ENCODE data around the gene CD52. TPM values are rescaled to one million over a fixed set of nuclear protein-coding genes. Genes with fewer than 3 reads are reported as not detected.
"Not testable (repeated sequence)": the region's sequence is repeated elsewhere in the genome, so short reads cannot be mapped to it uniquely, and the experiment has no call there.

CD52 gene
- total RNA-seq, 6 donors from 2014 or later: 74.4 to 437 (median 172) TPM

- ATAC-seq (ENCODE audit: low FRiP score in 2 of 2): peak; percentile 5 to 35
- TF ChIP-seq POLR2AphosphoS5 (IDR thresholded peaks at IDR 0.05): peak in 1 of 2 donors; percentile 5
- TF ChIP-seq CTCF (IDR thresholded peaks at IDR 0.05): no peak
- peak in 1 of 4 donors; percentile 18 for TF ChIP-seq POLR2A (IDR thresholded peaks at IDR 0.05)
- no peak for TF ChIP-seq EP300 (IDR thresholded peaks at IDR 0.05)
- H3K9me3 ChIP-seq: no peaks in the 10 kb centered on the region
- no peak overlapping the region for H3K4me3 ChIP-seq
- no peaks in the 10 kb centered on the region for H3K36me3 ChIP-seq
- H3K27ac ChIP-seq: peak overlapping the region; percentile 78 to 97 (median 84)
- peaks cover 8 to 61% (median 52%) of the 10 kb centered on the region in 4 donors for H3K4me1 ChIP-seq
- 56 to 70% methylated on average over 11 of the region's 11 CpGs for WGBS, 2 donors
- peak in 1 of 2 donors; percentile 44 for DNase-seq
- no peaks in the 10 kb centered on the region for H3K27me3 ChIP-seq
Observed at GRCh38 chr1:26290122-26290881, 27.5 kb upstream of the CD52 start.

- H3K4me3 ChIP-seq: no peak overlapping the region
- peaks cover 8 to 55% (median 47%) of the 10 kb centered on the region in 4 donors for H3K4me1 ChIP-seq
- TF ChIP-seq POLR2A (IDR thresholded peaks at IDR 0.05) (no peak), CTCF (IDR thresholded peaks at IDR 0.05) (no peak)
- WGBS, 2 donors: 45 to 76% methylated on average over 2 to 11 of the region's 11 CpGs
- H3K36me3 ChIP-seq: no peaks in the 10 kb centered on the region
- peak overlapping the region; percentile 78 to 97 (median 84) for H3K27ac ChIP-seq
- no peaks in the 10 kb centered on the region for H3K9me3 ChIP-seq
- no peaks in the 10 kb centered on the region for H3K27me3 ChIP-seq
- DNase-seq: peak in 1 of 2 donors; percentile 58
- ATAC-seq (ENCODE audit: low FRiP score in 2 of 2): peak in 1 of 2 donors; percentile 7
Observed at GRCh38 chr1:26290882-26291261, 26.9 kb upstream of the CD52 start.

GRCh38 chr1:26291433-26291832 is 26.3 kb upstream of the CD52 start:
- Histone ChIP-seq H3K4me3 (no peak overlapping the region), H3K9me3 (no peaks in the 10 kb centered on the region), H3K27me3 (no peaks in the 10 kb centered on the region), H3K27ac (peak overlapping the region in 3 of 4 donors; percentile 80 to 97 (median 89)), H3K36me3 (peaks cover 0 to 4% (median 1%) of the 10 kb centered on the region in 4 donors), H3K4me1 (peaks cover 3 to 50% (median 45%) of the 10 kb centered on the region in 4 donors)
- DNase-seq: peak in 1 of 2 donors; percentile 57
- TF ChIP-seq EP300 (IDR thresholded peaks at IDR 0.05) (no peak), POLR2A (IDR thresholded peaks at IDR 0.05) (no peak), POLR2AphosphoS5 (IDR thresholded peaks at IDR 0.05) (no peak), CTCF (IDR thresholded peaks at IDR 0.05) (no peak)
- no peak for ATAC-seq (ENCODE audit: low FRiP score in 2 of 2)
- WGBS, 2 donors: 100% methylated on average over 2 to 3 of the region's 3 CpGs

- DNase-seq: no peak
- H3K27ac ChIP-seq: peak overlapping the region in 2 of 4 donors; percentile 89 to 97
- H3K27me3 ChIP-seq: no peaks in the 10 kb centered on the region
- no peak overlapping the region for H3K4me3 ChIP-seq
- H3K9me3 ChIP-seq: no peaks in the 10 kb centered on the region
- TF ChIP-seq EP300 (IDR thresholded peaks at IDR 0.05): no peak
- TF ChIP-seq POLR2A (IDR thresholded peaks at IDR 0.05): no peak
- peaks cover 3 to 45% (median 42%) of the 10 kb centered on the region in 4 donors for H3K4me1 ChIP-seq
- WGBS, 2 donors: 89 to 91% methylated on average over 4 of the region's 4 CpGs
- no peak for ATAC-seq (ENCODE audit: low FRiP score in 2 of 2)
- peaks cover 0 to 9% (median 3%) of the 10 kb centered on the region in 4 donors for H3K36me3 ChIP-seq
Observed at GRCh38 chr1:26291939-26292338, 25.8 kb upstream of the CD52 start.

- DNase-seq; H3K27ac ChIP-seq; H3K4me3 ChIP-seq; H3K27me3 ChIP-seq; H3K9me3 ChIP-seq; ATAC-seq (ENCODE audit: low FRiP score in 2 of 2): not testable (repeated sequence)
- H3K4me1 ChIP-seq: peaks cover 3 to 38% (median 36%) of the 10 kb centered on the region in 4 donors
- WGBS, 2 donors: 79 to 94% methylated on average over 4 to 5 of the region's 5 CpGs
- peaks cover 0 to 11% (median 3%) of the 10 kb centered on the region in 4 donors for H3K36me3 ChIP-seq
Observed at GRCh38 chr1:26292735-26293134, 25.0 kb upstream of the CD52 start.

All from upper lobe of left lung (tissue), 6 donors.